ENCODE data around the gene RITA1. TPM values are rescaled to one million over a fixed set of nuclear protein-coding genes. Genes with fewer than 3 reads are reported as not detected.

The RITA1 gene
- total RNA-seq, 6 experiments from 2014 or later, result 11.1 to 33.0 (median 22.3) TPM

GRCh38 chr12:113167868-113168267 lies 17.7 kb upstream of the RITA1 start:
- H3K27me3 ChIP-seq, result no peaks in the 10 kb centered on the region
- DNase-seq (no peak), ATAC-seq (no peak)
- no peaks in the 10 kb centered on the region for H3K4me1 ChIP-seq
- intact Hi-C loops (cut with DNase I), result loop anchor here in 1 of 2 donors (5.0 kb wide), 1 partner anchor 116 kb away; no protein-coding TSS in a partner anchor
- peaks cover 13 to 82% (median 37%) of the 10 kb centered on the region in 4 donors for H3K36me3 ChIP-seq
- H3K27ac ChIP-seq, result no peak overlapping the region
- H3K4me3 ChIP-seq, result no peak overlapping the region
- H3K9me3 ChIP-seq, result no peaks in the 10 kb centered on the region
- 96% methylated on average over 5 of the region's 10 CpGs for WGBS (ENCODE audit: insufficient coverage, low coverage, low lambda C conversion rate, missing lambda C conversion rate)
- TF ChIP-seq POLR2A (IDR thresholded peaks at IDR 0.05) (no peak), CTCF (IDR thresholded peaks at IDR 0.05) (no peak)

GRCh38 chr12:113169697-113170096 lies 15.8 kb upstream of the RITA1 start:
- ATAC-seq (no peak), DNase-seq (no peak)
- intact Hi-C loops (cut with DNase I), result loop anchor here (5.0 to 10.0 kb wide), 2 partner anchors 117 to 125 kb away; no protein-coding TSS in a partner anchor
- Histone ChIP-seq H3K4me3 (no peak overlapping the region), H3K4me1 (no peaks in the 10 kb centered on the region), H3K9me3 (no peaks in the 10 kb centered on the region), H3K27me3 (no peaks in the 10 kb centered on the region), H3K36me3 (peaks cover 17 to 87% (median 41%) of the 10 kb centered on the region in 4 donors), H3K27ac (no peak overlapping the region)
- 71% methylated on average over 1 of the region's 13 CpGs for WGBS (ENCODE audit: insufficient coverage, low coverage, low lambda C conversion rate, missing lambda C conversion rate)
- TF ChIP-seq CTCF (IDR thresholded peaks at IDR 0.05), result no peak
- no peak for TF ChIP-seq POLR2A (IDR thresholded peaks at IDR 0.05)

DNA sequence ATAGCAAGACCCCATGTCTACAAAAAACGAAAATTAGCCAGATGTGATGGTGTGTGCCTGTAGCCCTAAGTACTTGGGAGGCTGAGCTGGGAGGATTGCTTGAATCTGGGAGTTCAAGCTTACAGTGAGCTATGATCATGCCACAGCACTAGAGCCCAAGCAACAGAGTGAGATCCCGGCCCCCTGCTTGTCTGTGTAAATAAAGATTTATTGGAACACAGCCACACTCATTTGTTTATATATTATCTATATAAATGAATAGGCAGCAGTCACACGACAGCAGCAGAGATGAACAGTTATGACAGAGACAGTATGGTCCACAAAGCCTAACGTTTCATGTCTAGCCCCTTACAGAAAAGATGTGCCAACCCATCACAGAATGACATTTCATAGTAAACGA lies 15.1 kb upstream of the RITA1 start:
- H3K4me1 ChIP-seq, result no peaks in the 10 kb centered on the region
- no peak for DNase-seq
- H3K36me3 ChIP-seq, result peaks cover 16 to 84% (median 39%) of the 10 kb centered on the region in 4 donors
- no peak for TF ChIP-seq CTCF (IDR thresholded peaks at IDR 0.05)
- TF ChIP-seq POLR2A (IDR thresholded peaks at IDR 0.05), result no peak
- no peak for ATAC-seq
- H3K9me3 ChIP-seq, result no peaks in the 10 kb centered on the region
- intact Hi-C loops (cut with DNase I), result loop anchor here in 1 of 2 donors (10.0 kb wide), 1 partner anchor 126 kb away; no protein-coding TSS in a partner anchor
- H3K27ac ChIP-seq, result no peak overlapping the region
- WGBS (ENCODE audit: insufficient coverage, low coverage, low lambda C conversion rate, missing lambda C conversion rate), result 82% methylated on average over 5 of the region's 5 CpGs
- no peak overlapping the region for H3K4me3 ChIP-seq
- H3K27me3 ChIP-seq, result no peaks in the 10 kb centered on the region

DNA sequence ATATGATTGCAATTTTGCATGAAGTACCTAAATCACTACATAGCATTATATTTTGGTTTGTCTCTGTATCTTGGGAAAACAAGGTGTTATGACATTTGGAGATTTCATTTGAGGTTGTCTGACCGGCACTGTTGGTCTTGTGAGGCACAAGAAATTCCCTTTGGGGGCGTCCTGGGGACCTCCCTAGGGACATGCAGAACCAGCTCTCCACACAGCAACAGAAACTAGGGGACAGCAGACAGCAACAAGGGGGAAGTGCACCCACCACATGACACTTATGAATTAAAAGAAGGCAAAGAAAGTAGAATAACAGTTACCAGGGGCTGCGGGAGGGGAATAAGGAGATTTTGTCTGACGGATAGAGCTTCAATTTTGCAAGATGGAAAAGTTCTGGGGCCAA lies 14.6 kb upstream of the RITA1 start:
- no peak overlapping the region for H3K4me3 ChIP-seq
- ATAC-seq, result no peak
- no peaks in the 10 kb centered on the region for H3K9me3 ChIP-seq
- no peaks in the 10 kb centered on the region for H3K27me3 ChIP-seq
- TF ChIP-seq CTCF (IDR thresholded peaks at IDR 0.05) (no peak), POLR2A (IDR thresholded peaks at IDR 0.05) (no peak)
- WGBS (ENCODE audit: insufficient coverage, low coverage, low lambda C conversion rate, missing lambda C conversion rate), result 98% methylated on average over 4 of the region's 4 CpGs
- no peak overlapping the region for H3K27ac ChIP-seq
- no peak for DNase-seq
- peaks cover 15 to 82% (median 39%) of the 10 kb centered on the region in 4 donors for H3K36me3 ChIP-seq
- no peaks in the 10 kb centered on the region for H3K4me1 ChIP-seq
- intact Hi-C loops (cut with DNase I), result loop anchor here in 1 of 2 donors (10.0 kb wide), 1 partner anchor 126 kb away; no protein-coding TSS in a partner anchor

Measured in right lobe of liver (tissue), 6 donors.